HCT116 (cell line): ENCODE results near the gene NEO1. TPM values are rescaled to one million over a fixed set of nuclear protein-coding genes. Genes with fewer than 3 reads are reported as not detected.

Source experiments
- ATAC-seq: fragments of 200-7000 bp; cut with Tn5 transposase; 2 replicates; pipeline ENCODE4 v1.9.1; 2020; ENCODE audit warnings: mild to moderate bottlenecking, moderate library complexity
- BruUV-seq: library from RNA; stranded (reverse); fragments of 400-500 nt; replicated peaks from 2 replicates; lab custom pipeline; 2021; lab: Mats Ljungman, UMichigan
- CTCF ChIA-PET: fragments of 300-600 bp; sonication (Branson Sonifier 250); formaldehyde crosslinking; loops from one replicate; lab custom pipeline; 2021; ENCODE audit warnings: antibody characterized with exemption; lab: Charles Lee
- POLR2A ChIA-PET: fragments of 300-600, 350-600 bp; sonication (Branson Sonifier 250); formaldehyde crosslinking; loops from one replicate; lab custom pipeline; 2021; ENCODE audit warnings: antibody characterized with exemption; lab: Charles Lee
- RAD21 ChIA-PET, 2 experiments: fragments of 300-600 bp; sonication (Branson Sonifier 250); formaldehyde crosslinking; loops; one replicate each; lab custom pipeline; 2023; ENCODE audit warnings: low total read pairs in 2 of 2; ENCODE audit not compliant: uncharacterized antibody in 2 of 2, unreplicated experiment in 2 of 2, low non-redundant PET in 1 of 2; lab: Charles Lee
- DNase-seq: peaks from one replicate; pipeline ENCODE4 v3.0.0-alpha.2; 2010; ENCODE audit warnings: low read depth, low spot score
- H2AFZ ChIP-seq: fragments of 200-600 bp; shearing (Covaris generic), sonication (generic); 2 replicates; pipeline ENCODE4 v1.6.1; 2017; ENCODE audit warnings: low read depth, mixed run types, mixed read lengths, antibody characterized with exemption, low read length; ENCODE audit not compliant: poor library complexity, severe bottlenecking
- H3K27ac ChIP-seq: 2 replicates; pipeline ENCODE4 v1.5.1; 2012; ENCODE audit warnings: low read depth, low read length
- H3K27me3 ChIP-seq: fragments of 200-600 bp; sonication (generic); 2 replicates; pipeline ENCODE4 v1.6.1; 2016; ENCODE audit warnings: mixed run types, low read length, mixed read lengths; ENCODE audit not compliant: insufficient read depth
- H3K36me3 ChIP-seq, 2 experiments: fragments of 200-500 bp in 1 of 2; fragments of 200-600 bp in 1 of 2; sonication (Bioruptor generic) in 1 of 2; sonication (generic) in 1 of 2; 2 replicates each; pipeline versions ENCODE4 v1.5.1 to v1.6.1; 2014 to 2016; ENCODE audit warnings: low read length in 2 of 2, inconsistent platforms in 1 of 2, mixed read lengths in 1 of 2, mixed run types in 1 of 2; ENCODE audit not compliant: insufficient read depth in 2 of 2, control insufficient read depth in 1 of 2
- H3K4me1 ChIP-seq, 2 experiments: fragments of 200-600 bp in 1 of 2; sonication (generic) in 1 of 2; 2 replicates each; pipeline versions ENCODE4 v1.5.1 to v1.6.1; 2012 to 2017; ENCODE audit warnings: low read length in 2 of 2, inconsistent platforms in 1 of 2, mild to moderate bottlenecking in 1 of 2, mixed read lengths in 1 of 2, mixed run types in 1 of 2, moderate library complexity in 1 of 2; ENCODE audit not compliant: insufficient read depth in 2 of 2, control insufficient read depth in 1 of 2
- H3K4me2 ChIP-seq: fragments of 200-600 bp; sonication (generic); 2 replicates; pipeline ENCODE4 v1.6.1; 2017; ENCODE audit warnings: mixed run types, low read length, mixed read lengths
- H3K4me3 ChIP-seq, 2 experiments: fragments of 200-600 bp in 1 of 2; sonication (generic) in 1 of 2; replicated peaks in 1 of 2; 2 replicates each; pipeline ENCODE4 v1.5.1; 2011 to 2016; ENCODE audit warnings: low read length in 2 of 2, control low read depth in 1 of 2, low read depth in 1 of 2, mild to moderate bottlenecking in 1 of 2, mixed read lengths in 1 of 2, mixed run types in 1 of 2
- H3K79me2 ChIP-seq: fragments of 200-600 bp; sonication (generic); 2 replicates; pipeline ENCODE4 v1.6.1; 2017; ENCODE audit warnings: mild to moderate bottlenecking, mixed run types, low read length, moderate library complexity, mixed read lengths; ENCODE audit not compliant: insufficient read depth
- H3K9ac ChIP-seq: fragments of 200-600 bp; sonication (generic); 2 replicates; pipeline ENCODE4 v1.6.1; 2016; ENCODE audit warnings: low read length, mixed read lengths
- H3K9me2 ChIP-seq: fragments of 200-600 bp; sonication (generic), shearing (Covaris generic); 2 replicates; pipeline ENCODE4 v1.6.1; 2017; ENCODE audit warnings: mixed run types, mild to moderate bottlenecking, moderate library complexity; ENCODE audit not compliant: insufficient read depth
- H3K9me3 ChIP-seq, 2 experiments: fragments of 200-500 bp in 1 of 2; fragments of 200-600 bp in 1 of 2; sonication (Bioruptor generic) in 1 of 2; sonication (generic) in 1 of 2; 2 replicates each; pipeline ENCODE4 v1.6.1; 2014 to 2017; ENCODE audit warnings: low read length in 2 of 2, mixed read lengths in 2 of 2, inconsistent platforms in 1 of 2, low read depth in 1 of 2, mild to moderate bottlenecking in 1 of 2, mixed run types in 1 of 2, moderate library complexity in 1 of 2; ENCODE audit not compliant: control insufficient read depth in 1 of 2, insufficient read depth in 1 of 2
- H4K20me1 ChIP-seq: fragments of 200-600 bp; sonication (generic), shearing (Covaris generic); 2 replicates; pipeline ENCODE4 v1.6.1; 2017; ENCODE audit warnings: mixed run types, mild to moderate bottlenecking, moderate library complexity; ENCODE audit not compliant: insufficient read depth
- CTCF ChIP-seq, 3 experiments: fragments of 200-600 bp in 1 of 3; sonication (generic) in 1 of 3; IDR thresholded peaks in 2 of 3; conservative IDR thresholded peaks in 1 of 3; 2 replicates each; pipeline ENCODE4 v1.5.1; 2012 to 2017; ENCODE audit warnings: low read depth in 2 of 3, low read length in 2 of 3, antibody characterized with exemption in 1 of 3, borderline replicate concordance in 1 of 3, control low read depth in 1 of 3, mild to moderate bottlenecking in 1 of 3, mixed read lengths in 1 of 3, mixed run types in 1 of 3, moderate library complexity in 1 of 3; ENCODE audit not compliant: insufficient read depth in 1 of 3
- ELF1 ChIP-seq: IDR thresholded peaks from 2 replicates; pipeline ENCODE4 v1.6.1; 2012; ENCODE audit warnings: low read depth, borderline replicate concordance
- EZH2 ChIP-seq: fragments of 200-600 bp; sonication (generic); IDR thresholded peaks from 2 replicates; pipeline ENCODE4 v1.6.1; 2017; ENCODE audit warnings: antibody characterized with exemption, mixed run types
- FOSL1 ChIP-seq: IDR thresholded peaks from 2 replicates; pipeline ENCODE4 v1.6.1; 2012; ENCODE audit warnings: low read depth
- RAD21 ChIP-seq: IDR thresholded peaks from 2 replicates; pipeline ENCODE4 v1.6.1; 2012; ENCODE audit warnings: low read depth, mild to moderate bottlenecking
- YY1 ChIP-seq: IDR thresholded peaks from 2 replicates; pipeline ENCODE4 v1.6.1; 2011; ENCODE audit warnings: low read length, low read depth, moderate library complexity, mild to moderate bottlenecking; ENCODE audit not compliant: insufficient replicate concordance; ENCODE audit errors: extremely low read depth
- ZBTB33 ChIP-seq: IDR thresholded peaks from 2 replicates; pipeline ENCODE4 v1.6.1; 2011; ENCODE audit warnings: mild to moderate bottlenecking, low read length, moderate library complexity; ENCODE audit not compliant: insufficient replicate concordance; ENCODE audit errors: extremely low read depth
- intact Hi-C: fragments of 100-400 bp; cut with micrococcal nuclease; formaldehyde crosslinking; loops from 2 replicates; pipeline ENCODE4 v1.10.0; 2022
- total RNA-seq: library from RNA; stranded (reverse); gene quantifications from one replicate; pipeline ENCODE4 v1.2.1, GENCODE V29; 2021; ENCODE audit not compliant: unreplicated experiment

The NEO1 gene
- total RNA-seq, 1 experiment from 2014 or later: 30.0 TPM

- no peak overlapping the region for H3K9ac ChIP-seq
- ChIA-PET CTCF (interaction anchor here (0.7 to 1.1 kb wide), 3 partner anchors 397 to 516 kb away, joined by 3 read pairs; no protein-coding TSS in a partner anchor), RAD21 (no interaction called here), POLR2A (interaction anchor here (0.7 kb wide), 1 partner anchor 13 kb away, joined by 4 read pairs; no protein-coding TSS in a partner anchor)
- DNase-seq: no peak
- no peaks in the 10 kb centered on the region for H3K4me1 ChIP-seq
- H3K4me3 ChIP-seq: no peak overlapping the region
- no peaks in the 10 kb centered on the region for H3K9me3 ChIP-seq
- H3K79me2 ChIP-seq: no peaks in the 10 kb centered on the region
- H3K9me2 ChIP-seq: no peaks in the 10 kb centered on the region
- no TSS peak for BruUV-seq
- no peak overlapping the region for H3K4me2 ChIP-seq
- TF ChIP-seq ZBTB33 (no peak), RAD21 (no peak)
- intact Hi-C loops: no loop called here
- H4K20me1 ChIP-seq: no peaks in the 10 kb centered on the region
- H3K36me3 ChIP-seq: no peaks in the 10 kb centered on the region
- ATAC-seq: no peak
- no peak overlapping the region for H2AFZ ChIP-seq
- no peaks in the 10 kb centered on the region for H3K27me3 ChIP-seq
- H3K27ac ChIP-seq: no peak overlapping the region
Measured at GRCh38 chr15:73237910-73238309, 185.6 kb downstream of the NEO1 start.

- ATAC-seq (peak; percentile 71), DNase-seq (no peak)
- ChIA-PET RAD21 (no interaction called here), CTCF (interaction anchor here (1.5 to 2.3 kb wide), 4 partner anchors 9 to 34 kb away, joined by 3 to 31 read pairs (median 12); no protein-coding TSS in a partner anchor)
- Histone ChIP-seq H4K20me1 (no peaks in the 10 kb centered on the region), H3K4me3 (no peak overlapping the region), H3K79me2 (no peaks in the 10 kb centered on the region), H3K9ac (no peak overlapping the region), H3K9me3 (no peaks in the 10 kb centered on the region)
- TF ChIP-seq CTCF (IDR thresholded peaks at IDR 0.05 in 2 of 3, conservative IDR thresholded peaks at IDR 0.05 in 1 of 3; ENCODE audit: borderline replicate concordance in 1 of 3, insufficient read depth in 1 of 3, low read depth in 2 of 3, low read length in 2 of 3) (peak in 2 of 3 experiments; percentile 24 to 35; a peak in 2 of 6 replicates), YY1 (no peak), FOSL1 (no peak), ELF1 (no peak), EZH2 (no peak), RAD21 (peak; percentile 25; the same call in 1 of the 2 replicates)
- TF ChIP-seq, all 23 proteins: peak for 2
- Histone ChIP-seq H3K4me2 (no peak overlapping the region), H3K4me1 (no peaks in the 10 kb centered on the region), H3K27me3 (no peaks in the 10 kb centered on the region), H3K36me3 (no peaks in the 10 kb centered on the region), H3K27ac (no peak overlapping the region), H3K9me2 (no peaks in the 10 kb centered on the region), H2AFZ (no peak overlapping the region)
- intact Hi-C loops: loop anchor here (5.0 to 10.0 kb wide), 2 partner anchors 457 to 515 kb away; partner anchors contain the start of gene ADPGK
- BruUV-seq: no TSS peak
- POLR2A ChIA-PET: no interaction called here
Measured at GRCh38 chr15:73239564-73240215, 187.4 kb downstream of the NEO1 start.
